CD4-positive, alpha-beta T cell treated with Interleukin-15 for 1 hour (primary cell): Measurements from ENCODE around the gene KCNIP3.
"Not testable (repeated sequence)": the region's sequence is repeated elsewhere in the genome, so short reads cannot be mapped to it uniquely, and the experiment has no call there.

ENCODE experiments used
- DNase-seq: peaks from one replicate; pipeline ENCODE4 v3.0.0-alpha.2; 2020

KCNIP3 gene

GRCh38 chr2:95372216-95372829 lies 75.2 kb downstream of the KCNIP3 start:
- DNase-seq, result no peak

GRCh38 chr2:95372845-95373244 lies 75.7 kb downstream of the KCNIP3 start:
- DNase-seq, result no peak

DNA sequence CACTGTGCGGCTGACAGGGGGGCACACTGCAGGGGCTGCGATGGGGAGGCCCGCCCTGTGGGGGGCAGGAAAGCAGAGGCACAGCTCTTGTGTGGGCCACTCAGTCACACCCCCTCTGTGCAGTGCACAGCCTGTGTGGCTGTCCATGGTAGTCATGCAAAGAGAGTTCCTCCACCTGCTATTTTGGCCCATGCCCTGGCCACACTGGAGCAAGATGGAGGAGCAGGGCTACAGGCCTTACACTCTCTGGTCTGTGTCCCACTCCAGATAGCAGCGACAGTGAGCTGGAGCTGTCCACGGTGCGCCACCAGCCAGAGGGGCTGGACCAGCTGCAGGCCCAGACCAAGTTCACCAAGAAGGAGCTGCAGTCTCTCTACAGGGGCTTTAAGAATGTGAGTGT lies 76.9 kb downstream of the KCNIP3 start:
- no peak for DNase-seq

DNA sequence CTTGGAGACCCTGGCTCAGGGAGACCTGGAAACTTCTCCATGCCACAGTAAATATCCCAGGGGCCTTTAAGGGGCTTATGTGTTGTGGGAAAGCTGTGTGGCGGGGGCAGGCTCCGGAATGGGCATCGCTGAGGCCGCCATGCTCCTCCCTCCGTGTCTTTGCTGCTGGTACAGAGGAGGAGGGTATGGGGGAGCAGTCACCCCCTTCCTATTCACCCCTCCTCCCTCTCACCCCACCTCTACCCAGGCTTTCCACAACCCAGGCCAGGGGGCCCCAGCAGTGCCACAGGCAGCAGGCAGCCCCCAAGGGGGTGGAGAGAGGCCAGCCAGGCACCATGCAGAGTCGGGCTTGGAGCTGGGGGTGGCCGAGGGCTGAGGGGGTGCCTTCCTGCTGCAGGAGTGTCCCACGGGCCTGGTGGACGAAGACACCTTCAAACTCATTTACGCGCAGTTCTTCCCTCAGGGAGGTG lies 77.3 kb downstream of the KCNIP3 start:
- no peak for DNase-seq

DNA sequence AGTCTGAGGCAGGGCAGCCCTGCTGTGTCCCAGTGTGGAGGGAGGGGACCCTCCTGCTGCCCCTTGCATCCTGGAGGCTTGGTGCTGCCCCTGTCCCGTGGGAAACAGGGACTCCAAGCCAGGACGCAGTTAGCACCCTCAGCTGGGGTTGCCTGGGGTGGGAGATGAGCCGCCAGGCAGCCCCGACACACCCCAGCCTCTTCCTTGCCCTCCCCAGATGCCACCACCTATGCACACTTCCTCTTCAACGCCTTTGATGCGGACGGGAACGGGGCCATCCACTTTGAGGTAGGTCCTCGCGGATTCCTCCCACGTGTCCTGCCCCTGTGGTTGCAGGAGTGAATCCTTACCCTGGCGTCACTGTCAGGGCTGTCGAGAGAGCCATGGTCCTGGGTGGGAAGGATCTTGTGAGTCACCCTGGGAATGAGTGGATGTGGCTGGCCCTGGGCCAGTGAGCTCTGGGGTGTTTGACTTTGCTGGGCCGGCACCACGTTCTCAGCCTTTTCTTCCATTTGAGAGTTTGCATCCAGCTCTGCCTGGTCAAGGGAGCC lies 77.8 kb downstream of the KCNIP3 start:
- DNase-seq, result no peak

DNA sequence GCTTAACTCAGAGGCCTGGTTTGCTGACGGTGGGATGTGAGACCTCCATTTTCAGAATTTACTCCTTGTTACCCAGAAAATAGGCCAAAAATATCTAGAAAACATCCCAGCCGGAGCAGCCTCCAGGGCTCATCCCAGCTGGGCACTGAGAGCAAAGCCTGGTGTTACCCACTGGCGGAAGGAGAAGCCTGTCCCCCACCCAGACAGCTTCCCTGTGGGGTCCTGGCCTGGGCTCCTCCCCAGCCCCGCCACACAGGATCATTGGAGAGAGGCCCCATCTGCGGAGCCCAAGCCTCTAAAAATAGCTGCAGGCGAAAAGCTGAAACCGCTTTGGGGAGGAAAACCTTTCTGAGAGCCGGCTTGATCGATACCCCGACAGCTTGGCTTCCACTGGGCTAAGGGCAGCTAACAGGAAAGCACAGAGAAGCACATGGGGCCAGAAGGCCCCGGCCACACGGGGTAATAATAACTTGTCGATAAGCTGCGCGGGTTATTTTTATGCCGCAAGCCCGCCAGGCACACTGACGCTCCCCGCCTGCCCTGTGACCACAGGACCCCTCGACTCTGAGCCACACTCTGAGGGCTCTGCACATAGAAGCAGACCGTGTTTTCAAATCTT lies 78.5 kb downstream of the KCNIP3 start:
- no peak for DNase-seq

- no peak for DNase-seq
Observed at GRCh38 chr2:95376311-95377215, 79.4 kb downstream of the KCNIP3 start.

DNA sequence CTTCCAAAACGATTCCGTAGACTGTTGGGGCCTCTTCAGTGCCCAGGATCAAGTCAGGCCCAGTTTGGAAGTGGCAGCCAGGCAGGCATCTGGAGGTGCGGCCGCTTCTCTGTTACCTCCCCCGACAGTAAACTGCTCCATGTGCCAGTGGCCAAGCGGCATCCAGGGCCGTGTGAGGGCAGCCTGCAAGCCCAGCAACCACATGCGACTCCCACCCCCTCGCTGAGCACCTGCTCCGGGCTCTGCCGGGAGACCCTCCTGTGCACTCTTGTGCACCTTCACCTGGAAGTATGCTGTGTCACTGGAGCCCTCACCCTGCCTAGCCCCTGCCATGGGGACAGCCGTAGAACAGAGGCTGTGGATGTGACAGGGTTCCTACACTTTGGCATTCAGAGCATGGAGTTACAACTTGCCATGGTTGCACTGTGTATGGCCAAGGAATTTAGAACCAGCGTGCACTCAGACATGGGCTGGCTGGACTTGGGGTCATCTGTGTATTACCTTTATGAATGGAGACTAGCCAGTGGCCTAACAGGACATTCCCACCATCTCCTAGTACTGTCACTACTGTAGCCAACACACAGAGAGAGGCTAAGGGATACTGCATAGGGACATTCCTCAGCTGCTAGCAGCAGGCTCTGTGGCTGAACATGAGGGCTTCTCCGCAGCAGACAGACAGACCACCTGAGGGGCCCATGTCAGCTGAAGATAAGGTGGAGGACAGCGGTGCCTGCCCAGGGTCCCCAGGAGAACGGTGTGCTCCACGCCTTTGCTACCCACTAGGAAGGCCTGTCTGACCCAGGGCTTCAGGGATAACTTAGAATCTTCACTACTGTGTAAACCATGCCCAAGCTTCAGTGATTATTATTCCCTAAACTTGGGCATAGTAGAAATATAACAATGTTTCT lies 80.3 kb downstream of the KCNIP3 start:
- no peak for DNase-seq

DNA sequence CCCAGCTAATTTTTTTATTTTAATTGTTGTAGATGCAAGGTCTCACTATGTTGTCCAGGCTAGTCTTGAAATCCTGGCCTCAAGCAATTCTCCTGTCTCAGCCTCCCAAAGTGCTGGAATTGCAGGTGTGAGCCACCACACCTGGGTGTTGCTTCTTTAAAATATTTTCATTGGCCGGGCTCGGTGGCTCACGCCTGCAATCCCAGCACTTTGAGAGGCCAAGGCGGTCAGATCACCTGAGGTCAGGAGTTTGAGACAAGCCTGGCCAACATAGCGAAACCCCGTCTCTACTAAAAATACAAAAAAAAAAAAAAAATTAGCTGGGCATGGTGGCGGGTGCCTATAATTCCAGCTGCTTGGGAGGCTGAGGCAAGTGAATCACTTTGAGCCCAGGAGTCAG lies 81.1 kb downstream of the KCNIP3 start:
- DNase-seq, result not testable (repeated sequence)

DNA sequence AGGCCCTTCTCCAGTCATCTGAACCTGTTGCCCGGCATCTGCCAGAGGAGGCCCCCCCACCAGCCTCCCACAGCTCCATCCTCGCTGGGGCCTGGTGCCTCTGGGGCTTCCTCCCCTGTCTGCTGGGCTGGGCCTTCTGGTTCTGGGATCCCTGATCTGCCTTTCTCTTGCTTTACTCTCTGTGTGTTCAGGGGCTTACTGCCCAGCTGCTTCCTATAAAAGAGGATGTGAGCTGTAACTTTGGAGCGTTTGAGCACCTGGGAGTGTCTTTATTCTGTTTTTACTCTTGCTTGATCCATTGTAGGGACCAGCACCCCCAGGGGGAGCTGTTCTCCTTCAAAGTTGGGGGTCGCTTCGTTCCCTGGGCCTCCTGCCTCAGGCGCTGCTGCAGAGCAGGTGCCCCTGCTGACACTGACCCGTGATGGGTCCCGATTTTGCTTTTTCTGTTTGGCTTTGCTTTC lies 82.3 kb downstream of the KCNIP3 start:
- DNase-seq, result no peak

DNA sequence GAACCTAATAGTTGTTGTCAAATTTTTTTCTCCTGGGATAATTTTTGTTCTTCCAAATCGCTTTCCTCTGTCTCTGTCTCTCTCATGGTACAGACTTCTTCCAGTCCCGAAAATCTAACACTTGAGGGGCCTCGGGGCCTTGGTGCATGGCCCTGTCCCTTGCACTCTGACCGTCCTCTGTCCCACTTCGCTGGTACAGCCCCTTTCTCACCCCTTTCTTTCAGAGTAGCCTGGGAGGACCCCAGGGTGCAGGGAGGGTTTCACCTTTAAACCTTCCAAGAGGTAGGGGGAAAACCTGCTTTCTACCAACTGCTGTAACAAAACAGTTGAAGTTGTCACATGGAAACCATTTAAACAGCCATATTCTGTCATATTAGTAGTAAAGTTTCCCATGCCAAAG lies 83.1 kb downstream of the KCNIP3 start:
- no peak for DNase-seq

DNA sequence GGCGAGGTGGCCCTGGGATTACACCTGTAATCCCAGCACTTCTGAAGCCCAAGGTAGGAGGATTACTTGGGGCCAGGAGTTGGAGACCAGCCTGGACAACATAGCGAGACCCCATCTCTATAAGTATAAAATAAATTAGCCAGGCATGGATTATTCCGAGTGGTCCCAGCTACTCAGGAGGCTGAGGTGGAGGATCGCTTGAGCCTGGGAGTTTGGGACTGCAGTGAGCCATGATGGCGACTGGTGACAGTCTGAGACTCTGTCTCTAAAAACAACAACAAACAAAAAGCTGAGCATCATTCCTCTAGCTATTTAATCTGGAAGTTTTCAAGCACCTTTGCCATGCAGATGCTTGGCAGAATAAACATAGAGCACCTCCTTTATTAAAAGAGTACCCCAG lies 83.6 kb downstream of the KCNIP3 start:
- DNase-seq, result no peak

- no peak for DNase-seq
Observed at GRCh38 chr2:95381212-95382191, 84.4 kb downstream of the KCNIP3 start.

- DNase-seq, result no peak
Observed at GRCh38 chr2:95382192-95382591, 85.0 kb downstream of the KCNIP3 start.

GRCh38 chr2:95382686-95383634 lies 85.8 kb downstream of the KCNIP3 start:
- no peak for DNase-seq

GRCh38 chr2:95383635-95384027 lies 86.5 kb downstream of the KCNIP3 start:
- no peak for DNase-seq

DNA sequence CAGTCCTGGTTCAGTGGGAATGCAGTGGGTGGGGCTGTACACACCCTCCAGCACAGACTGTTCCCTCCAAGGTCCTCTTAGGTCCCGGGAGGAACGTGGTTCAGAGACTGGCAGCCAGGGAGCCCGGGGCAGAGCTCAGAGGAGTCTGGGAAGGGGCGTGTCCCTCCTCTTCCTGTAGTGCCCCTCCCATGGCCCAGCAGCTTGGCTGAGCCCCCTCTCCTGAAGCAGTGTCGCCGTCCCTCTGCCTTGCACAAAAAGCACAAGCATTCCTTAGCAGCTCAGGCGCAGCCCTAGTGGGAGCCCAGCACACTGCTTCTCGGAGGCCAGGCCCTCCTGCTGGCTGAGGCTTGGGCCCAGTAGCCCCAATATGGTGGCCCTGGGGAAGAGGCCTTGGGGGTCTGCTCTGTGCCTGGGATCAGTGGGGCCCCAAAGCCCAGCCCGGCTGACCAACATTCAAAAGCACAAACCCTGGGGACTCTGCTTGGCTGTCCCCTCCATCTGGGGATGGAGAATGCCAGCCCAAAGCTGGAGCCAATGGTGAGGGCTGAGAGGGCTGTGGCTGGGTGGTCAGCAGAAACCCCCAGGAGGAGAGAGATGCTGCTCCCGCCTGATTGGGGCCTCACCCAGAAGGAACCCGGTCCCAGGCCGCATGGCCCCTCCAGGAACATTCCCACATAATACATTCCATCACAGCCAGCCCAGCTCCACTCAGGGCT lies 87.9 kb downstream of the KCNIP3 start:
- no peak for DNase-seq

DNA sequence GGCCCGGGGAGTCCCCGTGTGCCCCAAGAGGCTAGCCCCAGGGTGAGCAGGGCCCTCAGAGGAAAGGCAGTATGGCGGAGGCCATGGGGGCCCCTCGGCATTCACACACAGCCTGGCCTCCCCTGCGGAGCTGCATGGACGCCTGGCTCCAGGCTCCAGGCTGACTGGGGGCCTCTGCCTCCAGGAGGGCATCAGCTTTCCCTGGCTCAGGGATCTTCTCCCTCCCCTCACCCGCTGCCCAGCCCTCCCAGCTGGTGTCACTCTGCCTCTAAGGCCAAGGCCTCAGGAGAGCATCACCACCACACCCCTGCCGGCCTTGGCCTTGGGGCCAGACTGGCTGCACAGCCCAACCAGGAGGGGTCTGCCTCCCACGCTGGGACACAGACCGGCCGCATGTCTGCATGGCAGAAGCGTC lies 88.4 kb downstream of the KCNIP3 start:
- no peak for DNase-seq

GRCh38 chr2:95386031-95386430 lies 88.9 kb downstream of the KCNIP3 start:
- DNase-seq, result no peak
